Type B pancreatic cell (in vitro differentiated cells): Measurements from ENCODE around the gene CREB3. TPM values are rescaled to one million over a fixed set of nuclear protein-coding genes. Genes with fewer than 3 reads are reported as not detected.

Experiments used
- DNase-seq: peaks from one replicate; pipeline ENCODE4 v3.0.0; 2021; ENCODE audit warnings: mixed read lengths; ENCODE audit not compliant: unreplicated experiment; ENCODE audit errors: extremely low spot score
- H3K27ac Mint-ChIP-seq: 2 replicates; pipeline ENCODE4 v1.8.0; 2021; ENCODE audit warnings: mild to moderate bottlenecking, mixed read lengths
- H3K27me3 Mint-ChIP-seq: 2 replicates; pipeline ENCODE4 v1.8.0; 2021; ENCODE audit warnings: mixed read lengths
- H3K36me3 Mint-ChIP-seq: 2 replicates; pipeline ENCODE4 v1.8.0; 2021; ENCODE audit warnings: mixed read lengths
- H3K4me1 Mint-ChIP-seq: one replicate; pipeline ENCODE4 v1.8.0; 2021; ENCODE audit warnings: mixed read lengths; ENCODE audit not compliant: unreplicated experiment
- H3K4me3 Mint-ChIP-seq: 2 replicates; pipeline ENCODE4 v1.8.0; 2021; ENCODE audit warnings: mild to moderate bottlenecking, mixed read lengths
- H3K9me3 Mint-ChIP-seq: 2 replicates; pipeline ENCODE4 v1.8.0; 2021; ENCODE audit warnings: mixed read lengths
- CTCF ChIP-seq: fragments of 200-600 bp; sonication (generic); conservative IDR thresholded peaks from 2 replicates; pipeline ENCODE4 v1.5.0; 2021; ENCODE audit warnings: antibody characterized with exemption, mild to moderate bottlenecking
- total RNA-seq: library from RNA; stranded (reverse); gene quantifications from 2 replicates; pipeline ENCODE4 v1.2.1, GENCODE V29; 2021; ENCODE audit warnings: low replicate concordance

CREB3 gene
- total RNA-seq, 1 donor from 2014 or later, result 29.1 TPM

- Mint-ChIP-seq H3K9me3 (no peaks in the 10 kb centered on the region), H3K36me3 (no peaks in the 10 kb centered on the region), H3K4me3 (no peak overlapping the region), H3K27me3 (no peaks in the 10 kb centered on the region), H3K27ac (no peak overlapping the region), H3K4me1 (peaks cover 10% of the 10 kb centered on the region)
- TF ChIP-seq CTCF, result no peak
- no peak for DNase-seq
Measured at GRCh38 chr9:35771534-35771933, 39.1 kb downstream of the CREB3 start.

- H3K4me3 Mint-ChIP-seq, result no peak overlapping the region
- no peaks in the 10 kb centered on the region for H3K36me3 Mint-ChIP-seq
- peaks cover 10% of the 10 kb centered on the region for H3K4me1 Mint-ChIP-seq
- TF ChIP-seq CTCF, result no peak
- H3K27ac Mint-ChIP-seq, result no peak overlapping the region
- DNase-seq, result no peak
- no peaks in the 10 kb centered on the region for H3K27me3 Mint-ChIP-seq
- no peaks in the 10 kb centered on the region for H3K9me3 Mint-ChIP-seq
Measured at GRCh38 chr9:35771943-35772342, 39.5 kb downstream of the CREB3 start.

- Mint-ChIP-seq H3K27ac (no peak overlapping the region), H3K4me1 (peaks cover 10% of the 10 kb centered on the region), H3K27me3 (no peaks in the 10 kb centered on the region), H3K9me3 (no peaks in the 10 kb centered on the region), H3K4me3 (no peak overlapping the region), H3K36me3 (no peaks in the 10 kb centered on the region)
- TF ChIP-seq CTCF, result no peak
- DNase-seq, result no peak
Measured at GRCh38 chr9:35774907-35775635, 42.6 kb downstream of the CREB3 start.

GRCh38 chr9:35776018-35776417, 43.6 kb downstream of the CREB3 start:
- no peak for TF ChIP-seq CTCF
- H3K27ac Mint-ChIP-seq, result peak overlapping the region; percentile 30
- H3K36me3 Mint-ChIP-seq, result no peaks in the 10 kb centered on the region
- no peak for DNase-seq
- peaks cover 10% of the 10 kb centered on the region for H3K4me1 Mint-ChIP-seq
- H3K4me3 Mint-ChIP-seq, result no peak overlapping the region
- no peaks in the 10 kb centered on the region for H3K27me3 Mint-ChIP-seq
- H3K9me3 Mint-ChIP-seq, result no peaks in the 10 kb centered on the region

DNA sequence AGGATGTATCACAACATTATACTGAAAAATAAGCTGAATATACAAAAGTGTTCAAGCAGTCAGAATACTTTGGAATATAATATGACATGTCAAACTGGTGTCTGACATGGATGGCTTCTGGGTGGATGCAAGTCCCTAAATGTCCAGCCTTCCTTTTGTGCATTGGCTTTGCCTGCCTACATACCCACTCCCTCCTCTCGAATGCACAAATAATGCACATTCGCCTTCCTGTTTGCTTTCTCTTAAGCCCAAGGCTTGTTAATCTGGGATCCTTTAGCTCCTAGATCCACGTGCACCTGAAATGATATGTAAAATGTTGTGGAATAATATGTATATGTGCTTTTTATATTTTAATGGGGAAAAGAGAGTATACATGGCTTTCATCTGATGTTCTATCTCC, 46.0 kb downstream of the CREB3 start:
- DNase-seq, result no peak
- H3K27ac Mint-ChIP-seq, result no peak overlapping the region
- peaks cover 10% of the 10 kb centered on the region for H3K4me1 Mint-ChIP-seq
- H3K9me3 Mint-ChIP-seq, result no peaks in the 10 kb centered on the region
- H3K4me3 Mint-ChIP-seq, result no peak overlapping the region
- TF ChIP-seq CTCF, result no peak
- no peaks in the 10 kb centered on the region for H3K27me3 Mint-ChIP-seq
- no peaks in the 10 kb centered on the region for H3K36me3 Mint-ChIP-seq
